PFSK-1 (cell line): ENCODE data around the gene SCML2.

Source experiments
- POLR2AphosphoS5 ChIP-seq: IDR thresholded peaks from 2 replicates; pipeline ENCODE4 v1.6.1; 2012; ENCODE audit warnings: low read depth, mild to moderate bottlenecking, control low read depth, low read length, moderate library complexity
- TF ChIP-seq, protein P1 (sequence below), 2 experiments: IDR thresholded peaks; 2 replicates each; pipeline versions ENCODE4 v1.6.1 to v1.8.0; 2011 to 2012; ENCODE audit warnings: low read depth in 2 of 2, low read length in 2 of 2, control low read depth in 1 of 2, inconsistent platforms in 1 of 2, mild to moderate bottlenecking in 1 of 2, moderate library complexity in 1 of 2; ENCODE audit not compliant: insufficient read depth in 1 of 2

DNA sequence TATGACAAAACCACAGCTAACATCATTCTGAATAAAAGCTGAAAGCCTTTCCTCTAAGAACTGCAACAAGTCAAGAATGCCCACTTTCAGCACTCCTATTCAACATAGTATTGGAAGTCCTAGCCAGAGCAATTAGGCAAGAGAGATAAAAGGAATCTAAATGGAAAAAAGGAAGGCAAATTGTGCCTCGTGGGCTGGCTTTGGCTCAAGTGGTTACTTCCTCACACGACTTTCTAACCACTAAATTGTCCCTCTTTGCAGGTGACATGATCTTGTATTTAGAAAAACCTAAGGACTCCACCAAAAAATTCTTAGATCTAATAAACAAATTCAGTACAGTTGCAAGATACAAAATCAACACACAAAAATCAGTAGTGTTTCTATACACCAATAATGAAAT, 57.2 kb downstream of the SCML2 start:
- TF ChIP-seq, protein P1, sequence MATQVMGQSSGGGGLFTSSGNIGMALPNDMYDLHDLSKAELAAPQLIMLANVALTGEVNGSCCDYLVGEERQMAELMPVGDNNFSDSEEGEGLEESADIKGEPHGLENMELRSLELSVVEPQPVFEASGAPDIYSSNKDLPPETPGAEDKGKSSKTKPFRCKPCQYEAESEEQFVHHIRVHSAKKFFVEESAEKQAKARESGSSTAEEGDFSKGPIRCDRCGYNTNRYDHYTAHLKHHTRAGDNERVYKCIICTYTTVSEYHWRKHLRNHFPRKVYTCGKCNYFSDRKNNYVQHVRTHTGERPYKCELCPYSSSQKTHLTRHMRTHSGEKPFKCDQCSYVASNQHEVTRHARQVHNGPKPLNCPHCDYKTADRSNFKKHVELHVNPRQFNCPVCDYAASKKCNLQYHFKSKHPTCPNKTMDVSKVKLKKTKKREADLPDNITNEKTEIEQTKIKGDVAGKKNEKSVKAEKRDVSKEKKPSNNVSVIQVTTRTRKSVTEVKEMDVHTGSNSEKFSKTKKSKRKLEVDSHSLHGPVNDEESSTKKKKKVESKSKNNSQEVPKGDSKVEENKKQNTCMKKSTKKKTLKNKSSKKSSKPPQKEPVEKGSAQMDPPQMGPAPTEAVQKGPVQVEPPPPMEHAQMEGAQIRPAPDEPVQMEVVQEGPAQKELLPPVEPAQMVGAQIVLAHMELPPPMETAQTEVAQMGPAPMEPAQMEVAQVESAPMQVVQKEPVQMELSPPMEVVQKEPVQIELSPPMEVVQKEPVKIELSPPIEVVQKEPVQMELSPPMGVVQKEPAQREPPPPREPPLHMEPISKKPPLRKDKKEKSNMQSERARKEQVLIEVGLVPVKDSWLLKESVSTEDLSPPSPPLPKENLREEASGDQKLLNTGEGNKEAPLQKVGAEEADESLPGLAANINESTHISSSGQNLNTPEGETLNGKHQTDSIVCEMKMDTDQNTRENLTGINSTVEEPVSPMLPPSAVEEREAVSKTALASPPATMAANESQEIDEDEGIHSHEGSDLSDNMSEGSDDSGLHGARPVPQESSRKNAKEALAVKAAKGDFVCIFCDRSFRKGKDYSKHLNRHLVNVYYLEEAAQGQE (IDR thresholded peaks at IDR 0.05; ENCODE audit: insufficient read depth in 1 of 2, low read depth in 2 of 2, low read length in 2 of 2): no peak
- TF ChIP-seq POLR2AphosphoS5: no peak
